HepG2 (cell line): ENCODE results near the gene GSDMA. TPM values are rescaled to one million over a fixed set of nuclear protein-coding genes. Genes with fewer than 3 reads are reported as not detected.

Source experiments
- CCDC6 ChIP-seq: sonication (generic); formaldehyde crosslinking; IDR thresholded peaks from 2 replicates; pipeline ENCODE4 v1.8.1; 2022; ENCODE audit warnings: mild to moderate bottlenecking, missing genetic modification reagents, moderate library complexity
- CENPBD1 ChIP-seq: sonication (generic); formaldehyde crosslinking; IDR thresholded peaks from 2 replicates; pipeline ENCODE4 v1.8.0; 2022; ENCODE audit warnings: missing genetic modification reagents, low read depth, mild to moderate bottlenecking, borderline replicate concordance
- CREBL2 ChIP-seq: sonication (generic); formaldehyde crosslinking; IDR thresholded peaks from 2 replicates; pipeline ENCODE4 v1.8.1; 2023; ENCODE audit warnings: missing genetic modification reagents, mild to moderate bottlenecking, borderline replicate concordance
- FOXK2 ChIP-seq: fragments of 450-650 bp; IDR thresholded peaks from 2 replicates; pipeline ENCODE4 v1.6.1; 2016
- MED8 ChIP-seq: sonication (generic); formaldehyde crosslinking; IDR thresholded peaks from 2 replicates; pipeline ENCODE4 v1.8.1; 2023; ENCODE audit warnings: mild to moderate bottlenecking, missing genetic modification reagents; ENCODE audit not compliant: insufficient replicate concordance
- MYNN ChIP-seq: sonication (generic); formaldehyde crosslinking; IDR thresholded peaks from 2 replicates; pipeline ENCODE4 v1.4.0; 2020; ENCODE audit warnings: mild to moderate bottlenecking, low read depth, missing genetic modification reagents
- NBN ChIP-seq: fragments of 450-650 bp; conservative IDR thresholded peaks from 2 replicates; pipeline ENCODE4 v1.6.1; 2017
- SMAD9 ChIP-seq: sonication (generic); formaldehyde crosslinking; IDR thresholded peaks from 2 replicates; pipeline ENCODE4 v1.5.1; 2020; ENCODE audit warnings: mild to moderate bottlenecking, missing genetic modification reagents
- SRSF9 ChIP-seq: fragments of 200-400 bp; formaldehyde crosslinking; IDR thresholded peaks from 2 replicates; pipeline ENCODE4 v1.6.1; 2018; ENCODE audit warnings: borderline replicate concordance, mild to moderate bottlenecking, low read depth, low read length; ENCODE audit not compliant: insufficient read depth, poor library complexity, severe bottlenecking
- THYN1 ChIP-seq: sonication (generic); formaldehyde crosslinking; IDR thresholded peaks from 2 replicates; pipeline ENCODE4 v1.8.1; 2023; ENCODE audit warnings: low read depth, mild to moderate bottlenecking, moderate library complexity, missing genetic modification reagents, borderline replicate concordance
- ZBTB1 ChIP-seq: sonication (generic); formaldehyde crosslinking; IDR thresholded peaks from 2 replicates; pipeline ENCODE4 v1.4.0; 2020; ENCODE audit warnings: missing genetic modification reagents, borderline replicate concordance
- ZBTB7B ChIP-seq: sonication (generic); formaldehyde crosslinking; IDR thresholded peaks from 2 replicates; pipeline ENCODE4 v1.4.0; 2020; ENCODE audit warnings: missing genetic modification reagents
- ZNF121 ChIP-seq: sonication (generic); formaldehyde crosslinking; IDR thresholded peaks from 2 replicates; pipeline ENCODE4 v1.5.0; 2020; ENCODE audit warnings: mild to moderate bottlenecking, missing genetic modification reagents
- ZNF552 ChIP-seq: sonication (generic); formaldehyde crosslinking; IDR thresholded peaks from 2 replicates; pipeline ENCODE4 v1.9.0; 2022; ENCODE audit warnings: missing genetic modification reagents, mild to moderate bottlenecking, borderline replicate concordance
- ZNF580 ChIP-seq: IDR thresholded peaks from 2 replicates; pipeline ENCODE4 v1.6.1; 2016; ENCODE audit warnings: low read depth, borderline replicate concordance
- ZNF660 ChIP-seq: sonication (generic); formaldehyde crosslinking; IDR thresholded peaks from 2 replicates; pipeline ENCODE4 v1.5.1; 2020; ENCODE audit warnings: mild to moderate bottlenecking, low read depth, missing genetic modification reagents, borderline replicate concordance
- ZNF841 ChIP-seq: sonication (generic); formaldehyde crosslinking; IDR thresholded peaks from 2 replicates; pipeline ENCODE4 v1.8.1; 2023; ENCODE audit warnings: missing genetic modification reagents, borderline replicate concordance
- polyA plus RNA-seq, 8 experiments: library from polyadenylated mRNA; depleted of rRNA in 3 of 8; stranded (reverse) in 7 of 8; unstranded in 1 of 8; fragments of >200 nt; fragmentation: Illumina TruSeq in 4 of 8; extraction: Trizol in 4 of 8; gene quantifications; 2 replicates each; pipeline versions ENCODE4 v1.2.1 to v1.2.3, GENCODE V29; 2011 to 2016; ENCODE audit warnings: low read depth in 4 of 8, missing spikeins in 1 of 8, mixed read lengths in 1 of 8; ENCODE audit not compliant: insufficient read depth in 1 of 8
- total RNA-seq, 5 experiments: library from RNA; depleted of rRNA; stranded (reverse); fragments of >200 nt; fragmentation: Illumina TruSeq; extraction: Trizol; gene quantifications; 2 replicates each; pipeline ENCODE4 v1.2.3, GENCODE V29; 2016; ENCODE audit warnings: low read depth in 1 of 5
- TF ChIP-seq, protein P1 (sequence below): IDR thresholded peaks from 2 replicates; pipeline ENCODE4 v1.6.1; 2012; ENCODE audit warnings: low read length, improper control_type of control experiment
- TF ChIP-seq, protein P2 (sequence below): sonication (generic); formaldehyde crosslinking; IDR thresholded peaks from 2 replicates; pipeline ENCODE4 v1.4.0; 2020; ENCODE audit warnings: missing genetic modification reagents, borderline replicate concordance

Gene GSDMA
- total and polyA plus RNA-seq, 2 of the 13 experiments (the other 11 are each of a cell fraction or from before 2014, with no cell fraction given) = not detected

DNA sequence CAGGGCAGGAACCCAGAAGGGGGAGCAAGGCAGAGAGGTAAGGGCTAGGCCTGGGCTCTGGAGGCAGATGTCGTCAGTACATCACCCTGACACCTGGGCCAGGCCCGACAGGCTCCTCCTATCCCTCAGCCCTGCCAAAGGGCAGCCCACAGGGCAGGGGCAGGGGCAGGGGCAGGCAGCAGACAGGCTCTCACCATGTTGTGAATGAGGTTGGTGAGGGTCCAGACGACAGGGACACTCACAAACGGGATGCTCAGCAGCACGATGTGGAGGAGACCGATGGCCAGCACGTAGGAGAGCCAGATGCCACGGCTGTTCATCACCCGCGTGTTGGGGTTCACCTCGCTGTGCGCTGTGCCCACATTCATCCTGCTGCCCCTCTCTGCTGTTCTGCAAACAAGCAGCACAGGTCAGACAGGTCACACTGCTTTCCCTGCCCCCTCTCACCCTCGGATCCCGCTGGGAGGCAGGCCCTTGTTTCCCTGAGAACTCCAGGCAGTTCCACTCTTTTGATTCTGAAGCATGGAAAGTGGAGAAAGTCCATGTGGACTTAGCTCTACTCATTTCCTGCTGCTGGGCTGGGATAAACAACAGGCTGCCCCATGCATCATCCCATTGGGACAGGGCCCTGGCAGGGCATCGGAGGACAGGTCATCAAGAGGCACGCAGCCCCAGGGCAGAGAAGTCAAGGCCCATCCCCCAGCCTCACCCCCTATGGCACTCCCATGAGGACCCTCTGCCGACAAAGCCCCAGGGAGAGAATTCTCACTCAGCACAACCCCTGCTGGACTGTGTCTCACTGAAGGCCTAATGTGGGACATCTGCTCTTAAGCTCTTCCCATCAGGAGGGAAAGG, 38.7 kb upstream of the GSDMA start (continued):
- TF ChIP-seq, protein P1, sequence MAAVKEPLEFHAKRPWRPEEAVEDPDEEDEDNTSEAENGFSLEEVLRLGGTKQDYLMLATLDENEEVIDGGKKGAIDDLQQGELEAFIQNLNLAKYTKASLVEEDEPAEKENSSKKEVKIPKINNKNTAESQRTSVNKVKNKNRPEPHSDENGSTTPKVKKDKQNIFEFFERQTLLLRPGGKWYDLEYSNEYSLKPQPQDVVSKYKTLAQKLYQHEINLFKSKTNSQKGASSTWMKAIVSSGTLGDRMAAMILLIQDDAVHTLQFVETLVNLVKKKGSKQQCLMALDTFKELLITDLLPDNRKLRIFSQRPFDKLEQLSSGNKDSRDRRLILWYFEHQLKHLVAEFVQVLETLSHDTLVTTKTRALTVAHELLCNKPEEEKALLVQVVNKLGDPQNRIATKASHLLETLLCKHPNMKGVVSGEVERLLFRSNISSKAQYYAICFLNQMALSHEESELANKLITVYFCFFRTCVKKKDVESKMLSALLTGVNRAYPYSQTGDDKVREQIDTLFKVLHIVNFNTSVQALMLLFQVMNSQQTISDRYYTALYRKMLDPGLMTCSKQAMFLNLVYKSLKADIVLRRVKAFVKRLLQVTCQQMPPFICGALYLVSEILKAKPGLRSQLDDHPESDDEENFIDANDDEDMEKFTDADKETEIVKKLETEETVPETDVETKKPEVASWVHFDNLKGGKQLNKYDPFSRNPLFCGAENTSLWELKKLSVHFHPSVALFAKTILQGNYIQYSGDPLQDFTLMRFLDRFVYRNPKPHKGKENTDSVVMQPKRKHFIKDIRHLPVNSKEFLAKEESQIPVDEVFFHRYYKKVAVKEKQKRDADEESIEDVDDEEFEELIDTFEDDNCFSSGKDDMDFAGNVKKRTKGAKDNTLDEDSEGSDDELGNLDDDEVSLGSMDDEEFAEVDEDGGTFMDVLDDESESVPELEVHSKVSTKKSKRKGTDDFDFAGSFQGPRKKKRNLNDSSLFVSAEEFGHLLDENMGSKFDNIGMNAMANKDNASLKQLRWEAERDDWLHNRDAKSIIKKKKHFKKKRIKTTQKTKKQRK = no peak
- TF ChIP-seq MED8 (CRISPR knock-in tag) (peak; percentile 89), ZBTB7B (peak; percentile 98), MYNN (peak; percentile 96), CCDC6 (peak; percentile 91; the same call in 1 of the 2 replicates), ZNF841 (CRISPR knock-in tag) (no peak; the same call in 1 of the 2 replicates), CREBL2 (CRISPR knock-in tag) (no peak), CENPBD1 (no peak), FOXK2 (peak; percentile 98), ZNF552 (CRISPR knock-in tag) (peak; percentile 92), SRSF9 (no peak), ZNF660 (CRISPR knock-in tag) (0 out of 2 replicates have a peak, but pooled peaks have one; percentile 31), ZNF580 (CRISPR knock-in tag) (peak; percentile 98; the same call in 1 of the 2 replicates), ZNF121 (CRISPR knock-in tag) (peak; percentile 62; the same call in 1 of the 2 replicates), NBN (no peak), ZBTB1 (CRISPR knock-in tag) (peak; percentile 94), SMAD9 (CRISPR knock-in tag) (peak; percentile 74), THYN1 (no peak; the same call in 1 of the 2 replicates)
- TF ChIP-seq, protein P2, sequence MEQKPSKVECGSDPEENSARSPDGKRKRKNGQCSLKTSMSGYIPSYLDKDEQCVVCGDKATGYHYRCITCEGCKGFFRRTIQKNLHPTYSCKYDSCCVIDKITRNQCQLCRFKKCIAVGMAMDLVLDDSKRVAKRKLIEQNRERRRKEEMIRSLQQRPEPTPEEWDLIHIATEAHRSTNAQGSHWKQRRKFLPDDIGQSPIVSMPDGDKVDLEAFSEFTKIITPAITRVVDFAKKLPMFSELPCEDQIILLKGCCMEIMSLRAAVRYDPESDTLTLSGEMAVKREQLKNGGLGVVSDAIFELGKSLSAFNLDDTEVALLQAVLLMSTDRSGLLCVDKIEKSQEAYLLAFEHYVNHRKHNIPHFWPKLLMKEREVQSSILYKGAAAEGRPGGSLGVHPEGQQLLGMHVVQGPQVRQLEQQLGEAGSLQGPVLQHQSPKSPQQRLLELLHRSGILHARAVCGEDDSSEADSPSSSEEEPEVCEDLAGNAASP (CRISPR knock-in tag) = peak; percentile 99
